ENCODE results near the gene EHMT2.

Gene EHMT2

GRCh38 chr6:31892821-31893220 is 4.7 kb downstream of the EHMT2 start:
- Mint-ChIP-seq H3K27me3 (ENCODE audit: low read depth, poor library complexity) (no peaks in the 10 kb centered on the region), H3K9me3 (no peaks in the 10 kb centered on the region), H3K36me3 (ENCODE audit: low read depth) (peaks cover 77% of the 10 kb centered on the region), H3K4me1 (peaks cover 32% of the 10 kb centered on the region), H3K27ac (peak overlapping the region; percentile 26), H3K4me3 (no peak overlapping the region)
- DNase-seq = no peak
- TF ChIP-seq CTCF (IDR thresholded peaks at IDR 0.05) = no peak

GRCh38 chr6:31889331-31889972 is 8.0 kb downstream of the EHMT2 start:
- H3K36me3 Mint-ChIP-seq (ENCODE audit: low read depth) = peaks cover 85% of the 10 kb centered on the region
- H3K4me3 Mint-ChIP-seq = no peak overlapping the region
- no peaks in the 10 kb centered on the region for H3K9me3 Mint-ChIP-seq
- no peaks in the 10 kb centered on the region for H3K27me3 Mint-ChIP-seq (ENCODE audit: low read depth, poor library complexity)
- no peak overlapping the region for H3K27ac Mint-ChIP-seq
- DNase-seq = no peak
- TF ChIP-seq CTCF (IDR thresholded peaks at IDR 0.05) = no peak
- H3K4me1 Mint-ChIP-seq = peaks cover 19% of the 10 kb centered on the region

GRCh38 chr6:31888276-31889258 is 8.9 kb downstream of the EHMT2 start:
- Mint-ChIP-seq H3K4me1 (peaks cover 18% of the 10 kb centered on the region), H3K27me3 (ENCODE audit: low read depth, poor library complexity) (no peaks in the 10 kb centered on the region), H3K4me3 (no peak overlapping the region), H3K36me3 (ENCODE audit: low read depth) (peaks cover 78% of the 10 kb centered on the region), H3K9me3 (no peaks in the 10 kb centered on the region), H3K27ac (no peak overlapping the region)
- DNase-seq = peak; percentile 57
- TF ChIP-seq CTCF (IDR thresholded peaks at IDR 0.05) = peak; percentile 57

DNA sequence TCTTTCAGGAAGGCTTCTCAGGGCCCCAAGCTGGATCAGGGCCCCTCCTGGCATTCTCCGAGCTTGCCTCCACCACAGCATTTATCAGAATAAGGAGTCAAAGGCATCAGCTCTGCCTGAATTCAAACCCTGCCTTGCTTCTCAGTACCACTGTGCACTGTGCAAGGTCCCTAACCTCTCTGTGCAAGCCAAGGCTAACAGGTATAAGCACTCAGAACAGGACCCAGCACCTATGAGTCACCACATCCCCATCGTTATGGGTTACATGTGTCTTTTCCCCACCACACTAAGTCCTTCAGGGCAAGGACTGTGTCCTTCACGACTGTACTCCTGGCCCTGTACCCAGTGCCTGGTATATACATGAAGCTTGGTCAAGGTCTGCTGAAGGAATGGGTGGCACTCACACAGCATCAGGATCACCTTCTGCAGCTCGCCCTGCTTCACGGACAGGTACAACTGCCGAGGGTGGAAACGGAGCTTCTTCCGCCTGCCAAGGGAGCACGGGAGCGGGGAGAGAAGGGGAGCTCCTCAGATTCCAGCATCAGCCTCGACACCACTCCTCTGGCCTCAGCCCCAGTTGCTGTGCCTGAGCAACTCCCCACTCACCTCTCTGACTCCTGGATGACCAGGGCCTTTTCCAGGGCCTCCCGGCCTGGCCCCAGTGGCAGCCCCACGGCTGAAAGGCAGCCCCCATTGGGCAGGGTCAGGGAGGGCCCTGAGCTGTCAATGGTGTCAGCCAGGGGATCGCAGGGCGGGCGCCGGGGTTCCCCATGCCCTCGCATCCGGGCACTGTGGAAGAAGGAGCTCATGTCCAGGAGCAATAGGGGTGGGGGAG is 10.1 kb downstream of the EHMT2 start:
- Mint-ChIP-seq H3K27me3 (ENCODE audit: low read depth, poor library complexity) (no peaks in the 10 kb centered on the region), H3K27ac (no peak overlapping the region), H3K4me1 (peaks cover 7% of the 10 kb centered on the region), H3K4me3 (no peak overlapping the region), H3K9me3 (no peaks in the 10 kb centered on the region), H3K36me3 (ENCODE audit: low read depth) (peaks cover 75% of the 10 kb centered on the region)
- no peak for DNase-seq
- no peak for TF ChIP-seq CTCF (IDR thresholded peaks at IDR 0.05)

- H3K27ac Mint-ChIP-seq = no peak overlapping the region
- H3K27me3 Mint-ChIP-seq (ENCODE audit: low read depth, poor library complexity) = no peaks in the 10 kb centered on the region
- no peak overlapping the region for H3K4me3 Mint-ChIP-seq
- no peaks in the 10 kb centered on the region for H3K4me1 Mint-ChIP-seq
- no peak for TF ChIP-seq CTCF (IDR thresholded peaks at IDR 0.05)
- H3K36me3 Mint-ChIP-seq (ENCODE audit: low read depth) = peaks cover 75% of the 10 kb centered on the region
- no peak for DNase-seq
- no peaks in the 10 kb centered on the region for H3K9me3 Mint-ChIP-seq
Measured at GRCh38 chr6:31886541-31886991, 10.9 kb downstream of the EHMT2 start.

Measured in nephron progenitor cell (in vitro differentiated cells).